Adipocyte (in vitro differentiated cells): ENCODE results near the gene MPC2.

ENCODE experiments used
- DNase-seq: peaks from one replicate; pipeline ENCODE4 v3.0.0-alpha.2; 2015; ENCODE audit warnings: low read depth
- H3K27me3 ChIP-seq: replicated peaks from 2 replicates; pipeline ENCODE4 v1.7.0; 2013; ENCODE audit warnings: mild to moderate bottlenecking, low read length, moderate library complexity; ENCODE audit not compliant: control insufficient read depth, insufficient read depth
- H3K36me3 ChIP-seq: 2 replicates; pipeline ENCODE4 v1.7.0; 2013; ENCODE audit warnings: low read length, mild to moderate bottlenecking, moderate library complexity; ENCODE audit not compliant: control insufficient read depth, insufficient read depth, severe bottlenecking
- H3K4me1 ChIP-seq: 2 replicates; pipeline ENCODE4 v1.7.0; 2013; ENCODE audit warnings: mild to moderate bottlenecking, low read length, moderate library complexity; ENCODE audit not compliant: control insufficient read depth, insufficient read depth
- H3K4me3 ChIP-seq: 2 replicates; pipeline ENCODE4 v1.7.0; 2013; ENCODE audit warnings: mild to moderate bottlenecking, low read length, moderate library complexity
- H3K9ac ChIP-seq: 2 replicates; pipeline ENCODE4 v1.7.0; 2013; ENCODE audit warnings: mild to moderate bottlenecking, low read length, moderate library complexity
- H3K9me3 ChIP-seq: 2 replicates; pipeline ENCODE4 v1.7.0; 2013; ENCODE audit warnings: mild to moderate bottlenecking, low read length, moderate library complexity; ENCODE audit not compliant: control insufficient read depth

MPC2 gene

DNA sequence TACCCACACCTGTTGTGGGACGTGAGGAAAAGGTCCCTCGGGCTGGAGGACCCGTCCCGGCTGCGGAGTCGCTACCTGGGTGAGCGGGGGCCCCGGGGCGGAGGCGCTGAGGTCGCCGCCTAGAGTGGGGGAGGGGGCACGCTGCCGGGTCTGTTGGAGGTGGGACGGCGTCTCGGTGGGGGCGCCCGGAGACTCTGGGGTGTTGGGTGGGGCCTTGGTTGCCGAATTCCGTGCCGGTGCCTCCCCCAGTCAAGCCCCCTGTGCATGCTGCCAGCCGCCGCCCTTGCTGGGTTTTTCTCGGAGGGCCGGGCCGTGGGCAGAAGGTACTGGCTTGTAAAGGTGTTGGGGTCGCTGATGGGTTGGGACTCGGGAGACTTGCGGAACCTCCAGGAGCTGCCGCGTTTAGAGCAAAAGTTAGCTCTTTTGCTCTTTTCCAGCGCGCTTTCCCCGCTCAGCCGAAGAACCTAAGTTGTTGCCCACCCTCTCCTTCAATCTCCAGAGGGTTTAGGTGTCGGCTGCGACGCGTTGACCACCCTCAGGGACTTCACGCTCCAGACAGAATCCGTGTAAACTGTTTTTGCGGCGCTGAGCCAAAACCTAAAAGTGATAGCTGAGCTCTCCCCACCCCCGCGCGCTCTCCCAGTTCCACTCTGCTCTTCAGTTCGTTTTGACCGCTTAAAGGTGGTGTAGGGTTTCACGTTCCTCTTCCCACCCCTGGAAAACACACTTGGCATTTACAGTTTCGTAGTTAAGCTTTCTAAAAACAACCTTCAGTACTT is at the start of gene MPC2:
TSS of gene MPC2 (minus strand) at position 143 of the 779 bp plus-strand sequence. CDS start 1,231 bp downstream, outside the sequence.
- Histone ChIP-seq H3K4me3 (peak within 1 kb of the TSS; percentile 95), H3K27me3 (no peaks in the 10 kb centered on the region), H3K4me1 (peaks cover 32% of the 10 kb centered on the region), H3K9ac (peak within 1 kb of the TSS; percentile 96), H3K9me3 (no peaks in the 10 kb centered on the region), H3K36me3 (no peaks in the 10 kb centered on the region)
- DNase-seq: peak; percentile 91

- Histone ChIP-seq H3K27me3 (no peaks in the 10 kb centered on the region), H3K4me1 (peaks cover 8% of the 10 kb centered on the region), H3K9ac (no peak overlapping the region), H3K36me3 (peaks cover 39% of the 10 kb centered on the region), H3K9me3 (no peaks in the 10 kb centered on the region), H3K4me3 (no peak overlapping the region)
- no peak for DNase-seq
These were observed 48.1 kb upstream of the MPC2 start for GRCh38 chr1:167984886-167985489.

GRCh38 chr1:167983797-167984420 is 47.0 kb upstream of the MPC2 start:
- H3K4me1 ChIP-seq: peaks cover 8% of the 10 kb centered on the region
- DNase-seq: no peak
- H3K4me3 ChIP-seq: no peak overlapping the region
- peaks cover 47% of the 10 kb centered on the region for H3K36me3 ChIP-seq
- no peaks in the 10 kb centered on the region for H3K27me3 ChIP-seq
- no peak overlapping the region for H3K9ac ChIP-seq
- no peaks in the 10 kb centered on the region for H3K9me3 ChIP-seq

DNA sequence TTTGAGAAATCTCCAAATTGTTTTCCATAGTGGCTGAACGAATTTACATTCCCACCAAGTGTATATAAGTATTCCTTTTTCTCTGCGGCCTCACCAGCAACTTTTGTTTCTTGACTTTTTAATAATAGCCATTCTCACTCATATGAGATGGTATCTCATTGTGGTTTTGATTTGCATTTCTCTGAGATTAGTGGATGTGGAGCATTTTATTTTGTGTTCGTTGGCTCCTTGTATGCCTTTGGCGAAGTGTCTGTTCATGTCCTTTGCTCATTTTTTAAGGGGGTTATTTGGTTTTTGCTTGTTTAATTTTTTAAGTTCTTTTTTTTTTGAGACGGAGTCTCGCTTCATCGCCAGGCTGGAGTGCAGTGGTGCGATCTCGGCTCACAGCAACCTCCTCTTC is 45.1 kb upstream of the MPC2 start:
- DNase-seq: no peak
- Histone ChIP-seq H3K9ac (no peak overlapping the region), H3K9me3 (no peaks in the 10 kb centered on the region), H3K27me3 (no peaks in the 10 kb centered on the region), H3K36me3 (peaks cover 55% of the 10 kb centered on the region), H3K4me1 (peaks cover 8% of the 10 kb centered on the region), H3K4me3 (no peak overlapping the region)

DNA sequence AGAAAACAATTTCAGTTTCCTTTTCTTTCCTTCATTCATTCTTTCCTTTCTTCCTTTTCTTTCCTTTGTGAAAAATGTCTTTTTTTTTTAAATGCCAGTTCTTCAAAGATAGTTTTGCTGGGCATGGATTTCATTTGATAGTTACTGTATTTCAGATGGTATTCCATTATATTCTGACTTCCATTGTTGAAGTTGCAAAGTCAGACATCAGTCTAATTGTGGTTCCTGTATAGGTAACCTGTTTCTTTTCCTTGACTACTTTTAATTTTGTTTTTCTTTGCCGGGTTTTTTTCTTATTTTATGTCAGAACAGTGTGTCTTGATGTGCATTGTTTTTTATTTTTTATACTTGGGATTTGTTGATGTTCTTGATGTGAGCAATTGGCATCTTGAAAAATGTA is 40.4 kb upstream of the MPC2 start:
- Histone ChIP-seq H3K36me3 (peaks cover 79% of the 10 kb centered on the region), H3K4me1 (no peaks in the 10 kb centered on the region), H3K9me3 (no peaks in the 10 kb centered on the region), H3K9ac (no peak overlapping the region), H3K4me3 (no peak overlapping the region), H3K27me3 (no peaks in the 10 kb centered on the region)
- DNase-seq: no peak

GRCh38 chr1:167974698-167975097 is 37.8 kb upstream of the MPC2 start:
- Histone ChIP-seq H3K36me3 (peaks cover 84% of the 10 kb centered on the region), H3K4me3 (no peak overlapping the region), H3K4me1 (no peaks in the 10 kb centered on the region), H3K27me3 (no peaks in the 10 kb centered on the region), H3K9ac (no peak overlapping the region), H3K9me3 (no peaks in the 10 kb centered on the region)
- no peak for DNase-seq

- H3K36me3 ChIP-seq: peaks cover 84% of the 10 kb centered on the region
- no peak overlapping the region for H3K9ac ChIP-seq
- DNase-seq: no peak
- no peaks in the 10 kb centered on the region for H3K4me1 ChIP-seq
- no peak overlapping the region for H3K4me3 ChIP-seq
- H3K9me3 ChIP-seq: no peaks in the 10 kb centered on the region
- no peaks in the 10 kb centered on the region for H3K27me3 ChIP-seq
These were observed 37.0 kb upstream of the MPC2 start for GRCh38 chr1:167973832-167974231.

- Histone ChIP-seq H3K4me3 (no peak overlapping the region), H3K9me3 (no peaks in the 10 kb centered on the region), H3K27me3 (no peaks in the 10 kb centered on the region), H3K9ac (no peak overlapping the region), H3K36me3 (peaks cover 64% of the 10 kb centered on the region), H3K4me1 (peaks cover 8% of the 10 kb centered on the region)
- no peak for DNase-seq
These were observed 31.7 kb upstream of the MPC2 start for GRCh38 chr1:167968569-167968968.

DNA sequence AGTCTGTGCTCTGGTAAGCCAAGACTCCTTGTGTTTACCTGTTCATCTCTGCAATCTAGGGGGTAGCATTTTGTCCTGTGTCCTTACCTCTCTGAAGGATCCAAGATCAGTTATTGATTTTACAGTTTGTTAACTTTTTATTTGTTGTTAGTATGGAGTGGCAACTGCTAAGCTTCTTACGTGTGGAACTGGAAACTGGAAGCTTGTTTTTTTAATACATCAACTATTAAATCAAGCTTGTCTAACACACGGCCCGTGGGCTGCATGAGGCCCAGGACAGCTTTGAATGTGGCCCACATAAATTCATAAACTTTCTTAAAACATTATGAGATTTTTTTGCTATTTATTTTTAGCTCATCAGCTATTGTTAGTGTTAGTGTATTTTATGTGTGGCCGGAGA is 29.2 kb upstream of the MPC2 start:
- no peaks in the 10 kb centered on the region for H3K9me3 ChIP-seq
- no peak for DNase-seq
- H3K27me3 ChIP-seq: no peaks in the 10 kb centered on the region
- no peak overlapping the region for H3K4me3 ChIP-seq
- peaks cover 48% of the 10 kb centered on the region for H3K36me3 ChIP-seq
- no peak overlapping the region for H3K9ac ChIP-seq
- peaks cover 8% of the 10 kb centered on the region for H3K4me1 ChIP-seq

GRCh38 chr1:167964646-167965045 is 27.8 kb upstream of the MPC2 start:
- no peak for DNase-seq
- Histone ChIP-seq H3K4me3 (no peak overlapping the region), H3K9ac (no peak overlapping the region), H3K4me1 (peaks cover 8% of the 10 kb centered on the region), H3K9me3 (no peaks in the 10 kb centered on the region), H3K36me3 (peaks cover 36% of the 10 kb centered on the region), H3K27me3 (no peaks in the 10 kb centered on the region)

- H3K27me3 ChIP-seq: no peaks in the 10 kb centered on the region
- H3K9me3 ChIP-seq: no peaks in the 10 kb centered on the region
- H3K4me1 ChIP-seq: no peaks in the 10 kb centered on the region
- H3K36me3 ChIP-seq: peaks cover 46% of the 10 kb centered on the region
- no peak overlapping the region for H3K4me3 ChIP-seq
- DNase-seq: no peak
- H3K9ac ChIP-seq: no peak overlapping the region
These were observed 20.8 kb upstream of the MPC2 start for GRCh38 chr1:167957710-167958109.
